ENCODE measurements around the gene RABEP2.
"Not testable (repeated sequence)": the region's sequence is repeated elsewhere in the genome, so short reads cannot be mapped to it uniquely, and the experiment has no call there.

Gene RABEP2

DNA sequence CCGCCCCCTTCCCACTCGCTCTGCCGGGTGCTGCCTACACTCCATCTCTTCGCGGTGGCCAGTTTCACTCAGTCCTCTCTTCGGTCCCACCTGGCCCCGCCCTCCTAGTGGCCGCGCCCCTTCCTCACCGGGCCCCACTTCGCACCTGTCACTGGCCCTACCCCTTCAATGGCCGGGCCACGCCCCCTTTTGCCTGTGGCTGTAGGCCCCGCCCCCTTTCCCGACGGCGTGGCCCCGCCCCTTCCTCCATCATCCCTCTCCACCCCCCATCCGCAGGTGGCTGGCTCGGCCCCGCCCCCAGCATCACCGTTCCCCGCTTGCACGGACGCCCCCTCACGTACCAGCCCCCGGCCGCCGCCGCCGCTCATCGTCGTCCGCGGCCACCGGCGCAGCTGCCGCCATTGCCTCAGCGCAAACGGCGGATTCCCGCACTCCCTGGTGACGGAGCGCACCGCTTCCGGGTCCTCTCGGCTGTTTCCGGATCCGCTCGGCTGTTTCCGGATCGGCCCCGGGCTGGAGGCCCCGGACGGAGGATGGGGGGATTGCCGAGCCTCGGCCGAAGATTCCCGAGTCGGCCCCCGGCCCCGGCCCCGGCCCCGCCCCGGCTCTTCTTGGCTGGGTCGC, at the start of gene RABEP2:
Gene RABEP2, minus strand, starts transcription at position 477 of the 624 bp plus-strand sequence. Its CDS starts 75 bp downstream, at position 402.
- peak; percentile 59 for DNase-seq (ENCODE audit: low read depth)

DNA sequence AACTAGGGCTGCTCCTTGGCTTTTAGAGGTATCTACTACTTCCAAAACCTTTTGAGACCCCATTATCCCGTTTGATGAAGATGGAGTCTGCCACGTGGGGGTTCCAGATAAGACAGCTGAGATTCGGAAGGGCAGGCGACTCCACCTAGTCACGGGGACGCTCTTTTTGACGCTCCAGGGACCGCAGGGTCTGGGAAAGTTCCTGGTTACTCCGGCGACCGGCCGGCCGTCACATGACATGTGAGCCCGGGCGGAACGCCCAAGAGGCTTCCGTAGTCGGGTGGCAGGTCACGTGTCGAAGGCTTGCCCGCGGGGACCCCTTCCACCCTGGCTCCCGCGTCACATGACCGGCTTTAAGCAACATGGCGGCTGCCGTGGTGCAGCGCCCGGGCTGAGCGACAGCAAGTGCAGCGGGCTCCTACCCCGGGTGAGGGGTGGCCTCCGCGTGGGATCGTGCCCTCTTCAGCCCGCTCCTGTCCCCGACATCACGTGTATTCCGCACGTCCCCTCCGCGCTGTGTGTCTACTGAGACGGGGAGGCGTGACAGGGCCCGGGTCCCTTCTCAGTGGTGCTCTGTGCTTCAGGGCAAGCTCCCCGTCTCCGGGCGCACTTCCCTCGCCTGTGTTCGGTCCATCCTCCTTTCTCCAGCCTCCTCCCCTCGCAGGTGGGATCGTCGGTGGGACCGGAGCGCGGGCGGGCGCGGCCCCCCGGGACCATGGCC, 49.6 kb upstream of the RABEP2 start, which contains the start of gene SPNS1:
Gene SPNS1, plus strand, starts transcription at position 342 of the 721 bp plus-strand sequence. Its CDS starts 374 bp downstream, at position 716.
- DNase-seq (ENCODE audit: low read depth): peak; percentile 95

- DNase-seq (ENCODE audit: low read depth): no peak
Measured at GRCh38 chr16:28974007-28974436, 49.0 kb upstream of the RABEP2 start.

- not testable (repeated sequence) for DNase-seq (ENCODE audit: low read depth)
Measured at GRCh38 chr16:28969696-28970095, 44.7 kb upstream of the RABEP2 start.

DNA sequence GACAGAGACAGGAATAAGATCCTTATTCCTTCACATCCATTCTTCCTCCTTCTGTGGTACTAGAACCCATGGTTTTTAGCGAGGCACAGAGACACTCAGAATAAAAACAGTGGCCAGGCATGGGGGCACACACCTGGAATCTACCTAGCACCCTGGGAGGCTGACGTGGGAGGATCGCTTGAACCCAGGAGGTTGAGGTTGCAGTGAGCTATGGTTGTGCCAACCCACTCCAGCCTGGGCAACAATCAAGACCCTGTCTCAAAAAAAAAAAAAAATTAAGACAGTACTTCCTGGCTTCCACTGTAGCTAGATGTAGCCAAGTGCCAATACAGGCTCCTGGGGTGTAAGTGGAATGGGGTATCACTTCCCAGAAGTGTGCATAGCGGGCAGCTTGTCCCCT, 42.1 kb upstream of the RABEP2 start:
- no peak for DNase-seq (ENCODE audit: low read depth)

DNA sequence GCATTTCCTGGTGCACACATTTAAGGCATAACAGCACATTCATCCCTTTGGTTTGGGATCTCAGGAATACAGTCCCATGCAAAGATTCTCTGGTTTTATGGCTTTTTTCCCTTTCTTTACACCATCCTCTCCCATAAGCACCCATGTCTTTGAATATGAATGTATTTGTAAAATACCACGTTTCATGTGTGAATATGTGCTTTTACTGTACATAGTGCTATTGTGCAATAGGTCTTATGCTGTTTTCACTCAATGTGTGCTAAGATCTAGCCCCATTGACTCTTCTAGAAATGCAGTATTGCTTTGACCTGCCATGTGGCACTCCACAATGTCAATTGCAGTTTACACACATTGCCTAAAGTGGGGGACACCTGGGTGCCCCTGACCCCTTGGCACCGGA, 39.5 kb upstream of the RABEP2 start:
- DNase-seq (ENCODE audit: low read depth): no peak

DNA sequence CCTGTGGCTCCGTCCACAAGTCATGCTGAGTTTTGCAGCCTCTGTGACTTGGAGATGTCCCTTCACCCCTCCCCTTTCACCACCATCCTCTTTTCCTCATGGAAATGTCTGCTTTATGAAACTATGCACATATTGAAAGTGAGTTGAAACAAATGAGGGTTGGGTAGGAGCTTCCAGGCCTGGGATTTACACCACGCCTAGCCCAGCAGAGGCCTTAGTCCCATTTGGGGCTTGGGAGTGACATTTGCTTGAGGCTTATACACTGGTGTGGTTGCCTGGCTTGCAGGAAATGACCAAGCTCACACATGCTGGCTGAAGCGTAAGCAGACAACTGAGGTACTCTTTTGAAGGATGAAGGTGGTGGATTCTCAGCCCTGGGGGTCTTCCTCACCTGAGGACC, 39.0 kb upstream of the RABEP2 start:
- no peak for DNase-seq (ENCODE audit: low read depth)

GRCh38 chr16:28958836-28959235, 33.8 kb upstream of the RABEP2 start:
- no peak for DNase-seq (ENCODE audit: low read depth)

DNA sequence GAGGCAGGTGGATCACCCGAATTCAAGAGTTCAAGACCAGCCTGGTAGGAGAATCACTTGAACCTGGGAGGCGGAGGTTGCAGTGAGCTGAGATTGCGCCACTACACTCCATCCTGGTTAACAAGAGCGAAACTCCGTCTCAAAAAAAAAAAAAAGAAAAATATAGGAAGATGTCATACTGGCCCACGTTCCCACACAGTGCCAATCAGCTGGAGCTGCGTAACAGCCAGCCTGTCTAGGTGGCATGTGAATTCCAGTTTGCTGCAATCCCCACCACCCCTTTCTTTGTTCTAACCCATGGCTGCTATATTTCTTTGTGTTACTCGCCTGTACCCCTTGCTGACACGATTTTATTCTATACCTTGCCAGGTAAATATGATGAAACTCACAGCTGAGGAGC, 33.2 kb upstream of the RABEP2 start:
- DNase-seq (ENCODE audit: low read depth): no peak

DNA sequence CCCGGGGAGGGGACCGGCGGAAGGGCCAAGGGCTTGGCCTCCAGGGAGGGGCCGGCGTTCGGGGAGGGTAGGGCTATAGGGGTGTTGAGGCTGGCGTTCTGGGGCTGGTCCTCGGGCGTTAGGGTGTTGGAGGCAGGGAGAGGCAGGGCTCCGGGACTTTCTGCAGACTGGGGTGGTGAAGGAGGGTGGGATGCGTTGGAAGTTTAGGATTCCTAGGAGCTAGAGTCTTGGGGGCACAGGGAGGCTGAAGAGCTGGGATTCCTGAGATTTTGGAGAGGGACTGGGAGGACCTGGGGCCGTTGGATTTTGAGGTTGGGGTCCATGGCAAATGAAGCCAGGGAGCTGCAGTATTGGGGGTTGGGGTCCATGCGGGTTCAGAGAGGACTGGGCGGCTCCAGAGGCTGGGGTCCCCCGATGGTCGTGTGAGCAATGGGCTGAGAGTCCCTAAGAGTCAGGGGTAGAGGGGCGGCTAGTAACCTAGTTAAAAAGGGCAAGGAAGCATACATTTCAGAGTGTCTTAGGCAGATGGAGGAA, 26.4 kb upstream of the RABEP2 start:
- DNase-seq (ENCODE audit: low read depth): no peak

DNA sequence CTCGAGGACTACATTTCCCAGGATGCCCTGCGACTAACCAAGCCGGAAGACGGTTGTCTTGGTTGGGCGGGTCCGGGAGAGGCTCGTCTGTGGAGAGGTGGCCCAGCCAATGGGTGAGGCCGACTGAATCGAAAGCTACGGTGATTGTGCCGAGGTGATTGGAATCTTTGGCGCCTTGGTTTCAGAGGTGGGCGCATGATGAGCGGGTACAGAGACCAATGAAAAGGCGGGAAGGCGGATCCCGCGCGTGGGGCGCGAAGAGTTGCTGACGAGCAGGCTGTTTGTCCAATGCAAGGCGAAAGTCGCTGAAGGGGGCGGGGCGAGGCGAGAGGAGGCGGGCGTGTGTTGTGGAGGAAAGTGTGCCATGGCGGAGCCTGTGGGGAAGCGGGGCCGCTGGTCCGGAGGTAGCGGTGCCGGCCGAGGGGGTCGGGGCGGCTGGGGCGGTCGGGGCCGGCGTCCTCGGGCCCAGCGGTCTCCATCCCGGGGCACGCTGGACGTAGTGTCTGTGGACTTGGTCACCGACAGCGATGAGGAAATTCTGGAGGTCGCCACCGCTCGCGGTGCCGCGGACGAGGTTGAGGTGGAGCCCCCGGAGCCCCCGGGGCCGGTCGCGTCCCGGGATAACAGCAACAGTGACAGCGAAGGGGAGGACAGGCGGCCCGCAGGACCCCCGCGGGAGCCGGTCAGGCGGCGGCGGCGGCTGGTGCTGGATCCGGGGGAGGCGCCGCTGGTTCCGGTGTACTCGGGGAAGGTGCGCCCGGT, 25.8 kb upstream of the RABEP2 start, which contains the start of gene NFATC2IP:
Gene NFATC2IP, plus strand, starts transcription at position 290 of the 762 bp plus-strand sequence. Its CDS starts 75 bp downstream, at position 365.
- DNase-seq (ENCODE audit: low read depth): peak; percentile 99

- DNase-seq (ENCODE audit: low read depth): no peak
Measured at GRCh38 chr16:28946681-28947080, 21.6 kb upstream of the RABEP2 start.

DNA sequence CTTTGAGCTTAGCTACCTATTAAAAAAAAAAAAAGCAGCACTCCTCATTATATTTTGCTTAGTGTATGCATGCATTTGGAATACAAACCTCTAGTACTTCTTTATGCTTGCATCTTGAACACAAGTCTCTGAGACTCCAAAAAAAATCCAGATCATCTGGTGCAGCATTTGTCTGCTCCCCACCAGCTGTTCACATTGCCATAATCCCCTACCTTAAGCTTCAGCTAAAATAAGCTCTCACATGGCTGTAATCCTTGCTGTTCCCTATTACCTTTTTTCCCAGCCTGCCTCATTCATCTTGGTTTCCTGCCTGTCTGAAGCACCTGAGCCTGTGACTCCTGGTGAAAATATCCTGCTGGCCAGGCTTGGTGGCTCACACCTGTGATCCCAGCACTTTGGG, 18.2 kb upstream of the RABEP2 start:
- DNase-seq (ENCODE audit: low read depth): no peak

DNA sequence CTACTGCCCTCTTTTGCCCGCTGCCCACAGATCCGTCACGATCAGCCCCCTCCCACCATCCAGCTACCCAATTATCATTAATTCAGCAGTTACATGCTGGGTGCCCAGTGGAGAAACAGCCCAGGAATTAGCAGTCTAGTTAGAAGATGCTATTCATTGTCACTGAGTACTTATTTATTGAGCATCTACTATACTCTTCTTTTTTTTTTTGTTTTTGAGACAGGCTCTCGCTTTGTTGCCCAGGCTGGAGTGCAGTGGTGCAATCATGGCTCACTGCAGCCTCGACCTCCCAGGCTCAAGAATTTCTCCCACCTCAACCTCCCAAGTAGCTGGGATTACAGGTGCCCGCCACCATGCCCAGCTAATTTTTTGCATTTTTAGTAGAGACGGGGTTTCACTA, 14.8 kb upstream of the RABEP2 start:
- not testable (repeated sequence) for DNase-seq (ENCODE audit: low read depth)

DNA sequence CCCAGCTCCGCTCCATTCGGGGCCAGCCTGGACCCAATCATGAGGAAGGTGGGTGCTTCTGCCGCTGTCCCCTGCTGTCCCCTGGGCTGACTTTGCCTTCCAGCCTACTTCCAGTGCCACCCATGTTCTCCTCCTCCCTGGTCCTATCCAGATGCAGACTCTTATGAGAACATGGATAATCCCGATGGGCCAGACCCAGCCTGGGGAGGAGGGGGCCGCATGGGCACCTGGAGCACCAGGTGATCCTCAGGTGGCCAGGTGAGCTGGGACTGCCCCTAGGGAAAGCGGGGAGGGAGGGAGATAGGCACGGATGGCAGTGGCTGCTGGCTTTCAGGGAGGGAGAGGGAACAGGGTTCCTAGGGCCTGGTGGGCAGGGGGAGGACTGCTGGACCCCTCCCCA, 13.7 kb upstream of the RABEP2 start:
- no peak for DNase-seq (ENCODE audit: low read depth)

GRCh38 chr16:28937222-28937876, 12.3 kb upstream of the RABEP2 start:
- DNase-seq (ENCODE audit: low read depth): no peak

GRCh38 chr16:28936784-28937155, 11.7 kb upstream of the RABEP2 start:
- no peak for DNase-seq (ENCODE audit: low read depth)

- peak; percentile 93 for DNase-seq (ENCODE audit: low read depth)
Measured at GRCh38 chr16:28935924-28936783, 11.1 kb upstream of the RABEP2 start.

- no peak for DNase-seq (ENCODE audit: low read depth)
Measured at GRCh38 chr16:28935346-28935745, 10.3 kb upstream of the RABEP2 start.

- DNase-seq (ENCODE audit: low read depth): no peak
Measured at GRCh38 chr16:28933171-28933570, 8.1 kb upstream of the RABEP2 start.
